Cerebellar cortex (tissue), 1 donor: ENCODE results near the gene DSTN.

Source experiments
- DNase-seq: peaks from one replicate; pipeline ENCODE4 v3.0.0-alpha.2; 2015; ENCODE audit warnings: low spot score

The DSTN gene

DNA sequence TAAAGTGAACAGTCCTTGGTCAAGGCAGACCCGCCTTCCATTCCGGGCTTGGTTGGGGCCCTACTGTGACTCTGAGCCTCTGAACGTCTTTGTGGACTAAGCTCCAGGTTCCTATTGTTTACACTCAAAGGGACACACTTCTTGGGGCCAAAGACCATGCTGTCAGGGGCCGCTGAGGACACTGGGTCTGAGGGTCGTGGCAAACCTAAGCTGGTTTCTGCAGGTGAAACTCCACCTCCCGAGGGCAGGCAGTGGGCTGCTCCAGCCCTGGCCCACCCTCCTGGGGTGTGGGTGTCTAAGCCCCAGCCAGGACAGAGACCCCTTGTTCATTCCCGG lies 43.1 kb downstream of the DSTN start:
- no peak for DNase-seq

- DNase-seq: no peak
These were observed 43.7 kb downstream of the DSTN start for GRCh38 chr20:17613328-17614175.

DNA sequence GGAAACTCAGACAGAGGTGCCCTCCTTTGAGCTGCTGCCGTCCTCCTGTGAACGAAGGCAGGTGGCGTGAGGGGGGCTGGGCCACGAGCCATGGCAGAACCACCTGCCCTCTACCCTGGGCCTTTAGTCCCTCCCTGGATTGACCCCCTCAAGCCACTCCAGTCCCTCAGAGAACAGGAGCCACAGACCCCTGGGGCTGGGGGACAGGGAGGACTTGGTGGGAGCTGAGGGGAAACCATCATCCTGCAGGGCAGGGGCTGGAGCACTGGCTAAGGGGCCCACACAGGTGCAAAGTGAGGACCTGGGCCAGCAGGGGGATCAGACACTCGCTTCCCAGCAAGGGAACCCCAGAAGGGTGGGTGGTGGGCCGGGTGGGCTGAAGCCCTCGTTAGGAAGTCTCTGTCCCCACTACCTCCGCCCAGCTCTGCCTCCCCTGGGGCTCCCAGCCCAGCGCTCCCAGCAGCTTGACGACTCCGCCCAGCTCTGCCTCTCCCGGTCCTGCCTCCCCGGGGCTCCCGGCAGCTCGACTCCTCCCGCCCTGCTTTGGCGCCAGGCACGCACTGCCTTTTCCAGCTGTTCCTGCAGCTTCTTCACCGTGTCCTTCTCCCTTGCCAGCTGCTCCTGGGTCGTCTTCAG lies 44.4 kb downstream of the DSTN start:
- DNase-seq: no peak

- DNase-seq: no peak
These were observed 45.2 kb downstream of the DSTN start for GRCh38 chr20:17614812-17615644.

DNA sequence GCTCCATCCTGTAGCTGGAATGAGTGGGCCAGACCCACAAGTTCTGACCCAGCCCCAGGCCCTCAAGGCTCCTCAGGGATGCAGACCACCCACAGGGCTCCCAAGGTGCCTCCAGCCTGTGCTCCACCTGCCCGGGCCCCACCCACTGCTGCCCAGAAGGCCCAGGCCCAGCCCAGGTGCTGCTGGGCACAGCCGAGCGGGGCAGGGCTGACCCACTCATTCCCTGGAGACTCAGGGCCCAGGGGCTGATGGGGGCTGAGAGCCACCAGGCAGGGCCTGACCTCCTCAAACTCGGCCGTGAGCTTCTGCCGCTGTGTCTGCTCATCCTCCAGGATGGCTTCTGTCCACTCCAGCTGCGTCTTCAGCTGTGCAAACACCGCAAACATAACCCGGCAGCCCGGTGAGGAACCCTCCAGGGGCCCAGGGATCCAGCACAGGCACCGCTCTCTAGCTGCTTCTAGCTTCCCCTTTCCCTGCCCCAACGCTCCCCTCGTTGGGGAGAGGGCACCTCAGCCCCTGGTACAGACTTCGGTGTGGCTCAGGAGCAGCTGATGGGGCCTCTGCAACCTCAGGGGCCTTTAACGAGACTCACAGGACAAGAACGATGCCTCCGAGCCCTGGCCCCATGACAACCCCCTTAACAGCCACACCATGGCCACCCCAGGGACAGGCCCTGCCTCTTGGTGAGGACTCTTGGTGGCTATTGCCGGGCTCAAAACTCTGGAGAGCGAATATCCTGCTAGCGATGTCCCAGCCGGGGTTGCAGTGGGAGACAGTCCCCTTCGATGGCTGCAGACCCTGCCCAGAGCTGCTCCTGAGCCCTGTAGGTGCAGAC lies 46.0 kb downstream of the DSTN start:
- DNase-seq: no peak

- no peak for DNase-seq
These were observed 46.8 kb downstream of the DSTN start for GRCh38 chr20:17616480-17617211.

GRCh38 chr20:17617212-17617867 lies 47.5 kb downstream of the DSTN start:
- peak; percentile 87 for DNase-seq

DNA sequence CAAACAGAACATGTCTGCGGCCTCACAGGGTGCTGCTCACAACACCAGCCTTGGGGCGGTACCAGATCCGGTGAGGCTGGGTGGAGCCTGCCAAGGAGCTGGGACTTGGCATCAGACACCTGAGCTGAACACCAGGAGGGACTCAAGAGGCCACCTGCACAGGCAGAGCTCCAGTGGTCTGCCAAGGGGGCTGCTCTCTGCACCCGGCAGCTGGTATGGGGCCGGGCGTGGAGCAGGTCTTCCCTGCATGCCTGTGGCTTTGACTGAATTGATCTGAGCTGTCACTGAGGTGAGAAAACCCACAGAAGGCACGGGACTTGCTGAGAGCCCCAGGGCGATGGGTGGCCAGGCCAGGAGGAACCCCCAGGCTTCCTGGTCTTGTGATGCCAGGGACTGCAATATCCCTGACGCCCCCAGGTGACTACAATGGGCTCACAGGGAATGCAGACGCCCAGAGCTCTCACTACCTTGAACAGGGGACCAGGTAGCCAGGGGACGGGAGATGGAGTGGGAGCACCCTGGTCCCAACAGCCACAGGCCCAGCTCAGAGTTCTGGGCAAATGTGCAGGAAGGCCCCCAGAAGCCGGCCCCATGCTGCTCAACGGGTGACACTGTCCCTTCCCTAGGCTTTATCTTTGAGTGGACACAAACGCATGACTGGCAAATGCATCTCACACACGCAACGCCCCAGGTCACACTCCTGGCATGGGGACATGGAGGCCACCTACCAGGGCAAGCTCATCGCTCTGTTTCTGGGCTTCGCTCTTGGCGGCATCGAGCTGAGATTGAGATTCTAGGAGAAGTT lies 48.2 kb downstream of the DSTN start:
- no peak for DNase-seq

GRCh38 chr20:17618673-17619013 lies 48.8 kb downstream of the DSTN start:
- DNase-seq: no peak

DNA sequence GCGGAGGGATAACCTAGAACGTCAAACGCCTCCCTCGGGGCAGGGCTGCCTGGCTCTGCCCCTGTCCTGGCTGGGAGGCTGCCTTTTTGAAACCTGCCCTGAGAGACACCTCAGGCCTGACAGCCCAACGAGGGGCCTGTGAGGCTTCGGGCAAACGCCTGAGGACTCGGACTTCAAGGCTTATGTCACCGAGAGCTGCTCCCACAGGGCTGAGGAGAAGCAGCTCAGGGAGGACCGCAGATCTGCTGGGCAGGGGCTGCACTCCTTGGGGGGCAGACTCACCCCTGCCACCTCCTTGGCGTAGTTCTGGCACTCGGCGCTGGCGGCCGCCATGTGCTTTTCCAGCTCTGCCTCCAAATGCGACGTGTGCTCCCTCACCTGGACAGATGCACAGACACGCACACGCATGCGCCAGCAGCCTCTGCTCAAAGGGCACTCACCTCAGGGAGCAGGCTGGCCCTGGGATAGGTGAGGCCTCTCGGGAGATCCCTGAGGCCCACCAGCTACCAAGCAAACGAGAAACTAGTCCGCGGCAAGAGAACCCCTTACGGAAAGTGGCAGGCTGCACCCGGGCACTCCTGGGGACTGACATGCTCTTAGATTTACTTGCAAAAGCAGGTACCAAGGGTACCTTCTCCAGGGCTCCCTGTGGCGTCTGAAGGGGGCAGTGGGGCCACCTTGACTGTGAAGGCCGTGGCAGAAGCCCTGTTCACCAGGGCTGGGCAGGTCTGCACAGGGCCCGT lies 49.6 kb downstream of the DSTN start:
- DNase-seq: no peak

GRCh38 chr20:17620371-17621228 lies 50.7 kb downstream of the DSTN start:
- no peak for DNase-seq

- no peak for DNase-seq
These were observed 51.5 kb downstream of the DSTN start for GRCh38 chr20:17621229-17621968.

GRCh38 chr20:17622086-17622850 lies 52.4 kb downstream of the DSTN start:
- DNase-seq: no peak

GRCh38 chr20:17622851-17623508 lies 53.1 kb downstream of the DSTN start:
- DNase-seq: no peak

DNA sequence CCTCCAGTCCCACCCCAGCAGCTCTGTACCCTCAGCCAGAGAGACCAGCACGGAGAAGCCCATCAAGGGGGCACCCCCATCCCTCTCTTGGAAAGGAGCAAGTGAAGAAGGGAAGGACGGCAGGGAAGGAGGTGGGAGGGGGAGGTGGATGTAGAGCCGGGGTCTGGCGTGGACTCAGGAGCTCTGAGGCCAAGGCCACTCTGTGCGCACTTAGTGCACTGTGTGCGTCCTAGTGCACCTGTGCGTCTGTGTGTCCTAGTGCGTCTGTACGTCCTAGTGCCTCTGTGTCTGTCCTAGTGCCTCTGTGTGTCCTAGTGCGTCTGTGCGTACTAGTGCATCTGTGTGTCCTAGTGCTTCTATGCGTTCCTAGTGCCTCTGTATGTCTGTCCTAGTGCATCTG lies 54.2 kb downstream of the DSTN start:
- DNase-seq: no peak

- DNase-seq: no peak
These were observed 54.8 kb downstream of the DSTN start for GRCh38 chr20:17624551-17625245.
